Dermis microvascular lymphatic vessel endothelial cell (primary cell): ENCODE measurements around the gene FRRS1. TPM values are rescaled to one million over a fixed set of nuclear protein-coding genes. Genes with fewer than 3 reads are reported as not detected.
"Not testable (repeated sequence)": the region's sequence is repeated elsewhere in the genome, so short reads cannot be mapped to it uniquely, and the experiment has no call there.

Experiments
- DNase-seq, 2 donors: peaks; one replicate each; pipeline versions ENCODE4 v3.0.0 to v3.0.0-alpha.2; 2010; ENCODE audit warnings: low read depth in 2 of 2
- total RNA-seq: library from RNA; depleted of rRNA; stranded (reverse); fragments of >200 nt; gene quantifications from 2 replicates; pipeline ENCODE4 v1.2.1, GENCODE V29; 2014

Gene FRRS1
- total RNA-seq, 1 donor from 2014 or later = 1.4 TPM

DNA sequence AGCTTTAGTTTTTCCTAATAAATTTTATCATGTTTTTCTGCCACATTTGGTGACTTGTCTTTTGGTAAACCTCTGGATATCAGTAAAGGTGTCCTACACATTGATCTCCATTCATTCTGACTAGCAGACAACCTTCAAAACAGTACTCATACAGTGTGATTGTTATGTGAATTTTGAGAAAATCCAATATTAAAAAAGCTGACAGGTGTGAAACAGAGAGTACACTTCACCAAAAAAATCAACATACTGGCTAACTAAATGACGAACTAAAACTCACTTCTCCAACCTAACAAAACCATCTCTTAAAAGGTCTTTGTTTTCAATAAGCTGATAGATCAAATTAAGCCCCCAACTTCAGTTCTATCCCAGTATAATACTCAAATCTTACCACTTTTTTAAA, 1.5 kb downstream of the FRRS1 start:
- DNase-seq = no peak

- DNase-seq = no peak
These were observed 2.0 kb downstream of the FRRS1 start for GRCh38 chr1:99764439-99764838.

DNA sequence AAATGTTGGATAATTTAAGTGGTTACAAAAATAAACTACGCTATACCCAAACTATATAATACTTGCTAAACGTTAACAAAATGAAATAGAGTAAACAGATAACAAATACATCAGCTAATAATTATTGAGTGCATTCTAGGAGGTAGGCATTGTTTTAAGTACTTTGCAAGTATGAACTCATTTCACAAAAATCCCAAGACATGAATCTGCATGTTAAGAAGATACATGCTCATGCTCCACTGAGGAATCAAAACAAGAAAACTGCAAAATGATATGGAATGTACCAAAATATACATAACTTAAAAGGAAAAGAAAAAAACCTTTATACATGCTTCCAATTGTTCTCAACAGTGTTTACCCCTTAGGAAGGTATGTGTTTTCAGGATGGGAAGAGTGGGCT, 2.5 kb downstream of the FRRS1 start:
- DNase-seq = no peak

GRCh38 chr1:99761774-99762173, 4.7 kb downstream of the FRRS1 start:
- no peak for DNase-seq

DNA sequence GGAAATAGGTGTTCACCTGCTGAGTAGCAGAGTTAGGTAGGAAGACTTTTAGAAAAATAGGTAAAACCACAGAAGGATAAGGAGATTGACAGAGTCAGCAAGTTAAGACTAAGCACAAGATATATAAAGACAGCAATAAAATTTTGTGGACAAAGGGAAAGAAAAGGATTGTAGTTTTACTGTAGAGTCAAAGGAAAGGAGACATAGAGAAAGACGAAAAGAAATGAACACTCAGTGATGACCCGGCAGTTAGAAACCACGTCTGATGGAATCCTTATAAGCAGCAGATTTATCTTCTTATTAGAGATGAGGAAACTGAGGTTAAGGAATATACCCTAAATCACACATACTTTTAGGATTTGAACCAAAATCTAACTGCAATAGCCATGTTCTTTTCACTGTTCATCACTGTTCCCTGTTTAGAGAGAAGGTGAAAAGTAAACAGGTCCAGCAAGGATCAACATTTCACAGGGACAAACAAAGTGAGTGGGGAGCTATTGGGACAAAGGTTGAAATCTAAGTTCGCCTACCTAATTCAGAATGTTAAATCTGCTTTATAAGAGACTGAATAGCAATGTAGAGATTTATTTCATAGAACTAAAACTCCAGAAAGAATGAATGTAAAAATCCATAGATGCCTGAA, 6.8 kb downstream of the FRRS1 start:
- no peak for DNase-seq

DNA sequence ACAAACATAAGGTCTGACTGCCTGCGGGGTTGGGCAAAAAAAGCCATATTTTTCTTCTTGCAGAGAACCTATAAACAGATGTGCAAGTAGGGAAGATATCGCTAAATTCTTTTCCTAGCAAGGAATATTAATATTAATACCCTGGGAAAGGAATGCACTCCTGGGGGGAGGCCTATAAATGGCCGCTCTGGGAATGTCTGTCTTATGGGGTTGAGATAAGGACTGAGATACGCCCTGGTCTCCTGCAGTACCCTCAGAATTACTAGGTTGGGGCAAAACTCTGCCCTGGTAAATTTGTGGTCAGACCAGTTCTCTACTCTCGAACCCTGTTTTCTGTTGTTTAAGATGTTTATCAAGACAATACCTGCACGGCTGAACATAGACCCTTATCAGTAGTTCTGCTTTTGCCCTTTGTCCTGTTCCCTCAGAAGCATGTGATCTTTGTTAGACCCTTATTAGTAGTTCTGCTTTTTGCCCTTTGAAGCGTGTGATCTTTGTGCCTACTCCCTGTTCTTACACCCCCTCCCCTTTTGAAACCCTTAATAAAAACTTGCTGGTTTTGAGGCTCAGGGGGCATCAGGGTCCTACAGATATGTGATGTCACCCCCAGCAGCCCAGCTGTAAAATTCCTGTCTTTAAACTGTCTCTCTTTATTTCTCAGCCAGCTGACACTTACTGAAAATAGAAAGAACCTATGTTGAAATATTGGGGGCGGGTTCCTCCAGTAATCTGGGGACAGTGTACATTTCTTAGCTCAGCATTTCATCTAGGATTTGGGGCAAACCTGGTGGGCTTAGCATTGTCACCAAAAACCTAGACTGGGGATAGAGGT, 7.5 kb downstream of the FRRS1 start:
- DNase-seq = not testable (repeated sequence)

GRCh38 chr1:99758073-99758511, 8.3 kb downstream of the FRRS1 start:
- no peak for DNase-seq

- no peak for DNase-seq
These were observed 9.8 kb downstream of the FRRS1 start for GRCh38 chr1:99756598-99756997.

DNA sequence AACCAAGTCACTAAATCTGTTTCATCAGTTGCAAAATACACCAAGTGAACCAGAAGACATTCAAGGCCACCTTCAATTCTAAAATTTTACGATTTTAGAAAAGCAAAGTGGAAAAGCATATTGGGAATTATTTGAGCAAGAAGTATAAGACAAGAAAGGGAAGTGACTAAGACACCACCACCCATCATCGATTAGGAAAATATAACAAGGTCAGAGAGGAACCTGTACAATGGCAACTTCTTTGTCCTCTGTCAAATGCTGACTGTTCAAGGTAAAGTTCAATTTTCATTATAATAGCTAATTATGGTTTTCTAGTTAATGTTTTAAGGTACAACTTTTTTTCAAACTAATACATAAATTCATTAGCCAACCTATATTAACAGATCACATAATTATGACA, 10.8 kb downstream of the FRRS1 start:
- DNase-seq = no peak

DNA sequence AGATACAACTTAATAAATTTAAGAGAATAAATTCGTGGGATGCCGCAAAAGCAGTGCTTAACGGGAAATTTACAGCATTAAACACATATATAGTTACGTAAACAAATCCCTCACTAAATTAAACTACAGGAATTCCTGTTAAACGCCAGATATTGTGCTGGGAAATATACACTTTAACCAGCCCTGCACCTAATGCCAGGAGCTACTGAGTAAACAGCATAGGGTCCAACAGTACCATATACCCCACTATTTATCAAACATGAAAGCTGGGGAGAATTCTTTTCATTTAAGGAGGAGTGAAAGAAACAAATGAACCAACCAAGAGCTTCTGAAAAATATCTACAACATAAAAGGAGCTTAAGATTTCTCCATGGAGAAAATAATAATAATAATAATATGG, 11.7 kb downstream of the FRRS1 start:
- DNase-seq = no peak

DNA sequence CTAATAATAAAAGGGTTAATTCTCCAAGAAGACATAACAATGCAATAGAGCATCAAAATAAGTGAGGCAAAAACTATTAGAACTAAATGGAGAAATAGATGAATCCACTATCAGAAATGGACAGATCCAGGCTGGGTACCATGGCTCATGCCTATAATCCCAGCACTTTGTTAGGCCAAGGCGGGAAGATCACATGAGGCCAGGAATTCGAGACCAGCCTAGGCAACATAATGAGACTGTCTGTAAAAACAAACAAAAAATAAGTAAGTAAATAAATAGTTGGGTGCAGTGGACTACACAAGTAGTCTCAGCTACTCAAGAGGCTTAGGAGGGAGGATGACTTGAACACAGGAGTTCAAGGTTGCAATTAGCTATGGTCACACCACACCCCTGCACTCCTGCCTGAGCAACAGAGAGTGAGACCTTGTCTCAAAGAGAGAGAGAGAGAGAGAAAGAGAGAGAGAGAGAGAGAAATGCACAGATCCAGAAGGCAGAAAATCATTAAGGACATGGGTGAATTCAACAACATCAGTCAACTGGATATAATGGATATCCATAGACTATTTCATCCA, 12.3 kb downstream of the FRRS1 start:
- DNase-seq = no peak

DNA sequence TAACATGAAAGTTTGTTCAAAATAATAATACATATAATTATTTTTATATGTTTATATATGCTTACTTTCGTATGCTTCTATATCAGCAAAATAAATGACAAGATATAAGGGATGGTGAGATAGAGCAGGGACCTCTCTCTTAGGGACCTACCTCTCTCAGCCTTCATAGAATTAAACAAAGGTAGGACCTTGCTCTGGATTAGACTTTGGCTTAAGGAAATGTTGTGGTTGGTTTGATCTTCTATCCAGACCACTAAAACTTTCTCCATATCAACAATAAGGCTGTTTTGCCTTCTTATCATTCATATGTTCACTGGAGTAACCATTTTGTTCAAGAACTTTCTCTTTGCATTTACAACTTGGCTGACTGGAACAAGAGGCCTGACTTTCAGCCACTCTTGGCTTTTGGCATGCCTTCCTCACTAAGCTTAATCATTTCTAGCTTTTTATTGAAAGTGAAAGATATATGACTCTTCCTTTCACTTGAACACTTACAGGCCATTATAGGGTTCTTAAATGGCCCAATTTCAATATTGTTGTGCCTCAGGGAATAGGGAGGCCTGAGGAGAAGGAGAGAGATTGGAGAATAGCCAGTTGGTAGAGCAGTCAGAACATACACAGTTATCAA, 14.4 kb downstream of the FRRS1 start:
- no peak for DNase-seq

GRCh38 chr1:99749504-99750347, 16.7 kb downstream of the FRRS1 start:
- DNase-seq = no peak

- DNase-seq = no peak
These were observed 18.0 kb downstream of the FRRS1 start for GRCh38 chr1:99748419-99748818.

- DNase-seq = no peak
These were observed 20.8 kb downstream of the FRRS1 start for GRCh38 chr1:99745684-99746083.

DNA sequence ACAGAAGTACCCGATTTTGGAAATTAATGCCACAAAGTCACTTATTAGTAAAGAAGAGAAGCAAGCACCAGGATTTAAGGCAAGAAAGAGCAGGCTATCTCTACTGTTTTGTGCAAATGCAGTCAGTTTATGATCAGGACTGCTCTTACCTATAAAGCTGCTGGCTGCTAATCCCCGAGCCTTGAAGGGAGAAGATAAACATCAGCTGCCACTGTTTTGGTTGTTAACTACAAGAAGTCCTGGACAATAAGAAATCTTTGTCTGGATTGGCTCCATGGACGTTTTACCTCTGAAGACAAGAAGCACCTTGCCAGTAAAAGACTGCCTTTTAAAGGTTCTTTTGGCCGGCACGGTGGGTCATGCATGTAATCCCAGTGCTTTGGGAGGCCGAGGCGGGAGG, 21.4 kb downstream of the FRRS1 start:
- no peak for DNase-seq

DNA sequence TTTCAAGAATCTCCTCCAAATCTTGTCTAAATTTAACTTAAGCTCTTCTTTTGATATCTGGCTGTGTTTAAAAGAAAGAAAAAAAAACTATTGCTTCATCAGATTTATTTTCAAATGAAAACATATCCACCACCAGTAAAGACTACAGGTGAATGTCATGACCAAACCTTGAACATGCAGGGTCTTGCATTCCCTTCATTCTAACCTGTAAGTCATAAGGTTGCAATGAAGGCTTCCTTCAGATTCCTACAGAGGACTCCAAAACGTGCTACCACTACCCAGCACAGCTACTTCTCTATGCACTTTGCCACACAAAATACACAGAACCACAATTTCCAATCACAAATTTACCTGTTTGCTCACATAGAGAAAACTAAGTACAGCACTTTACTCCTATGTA, 26.3 kb downstream of the FRRS1 start:
- no peak for DNase-seq

DNA sequence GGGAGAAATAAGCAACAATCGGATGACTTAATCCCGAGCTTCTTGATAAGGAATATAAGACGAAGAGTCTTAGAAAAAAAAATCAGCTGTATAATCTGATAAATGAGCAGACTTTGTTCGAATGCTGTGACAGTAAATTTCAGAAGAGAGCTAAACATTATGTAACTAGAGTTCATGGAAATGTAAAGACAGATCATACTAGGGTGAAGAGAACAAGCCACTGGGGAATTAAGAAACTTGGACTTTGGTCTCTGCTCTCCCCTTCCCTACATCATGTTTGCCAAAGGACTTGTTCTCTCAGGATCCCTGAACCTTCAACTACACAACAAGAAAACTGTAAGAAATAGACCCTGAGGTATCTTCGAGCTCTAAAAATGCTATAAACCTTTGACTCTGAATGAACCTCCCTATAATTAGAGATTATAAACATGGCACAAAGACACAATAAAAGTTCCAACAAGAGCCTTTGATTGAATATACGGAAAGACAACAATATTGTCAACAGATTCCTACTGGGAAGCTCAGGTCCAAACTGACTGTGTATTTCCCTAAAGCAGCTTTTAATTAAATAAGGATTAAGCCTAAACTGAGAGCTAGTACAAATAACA, 27.5 kb downstream of the FRRS1 start:
- DNase-seq = no peak

DNA sequence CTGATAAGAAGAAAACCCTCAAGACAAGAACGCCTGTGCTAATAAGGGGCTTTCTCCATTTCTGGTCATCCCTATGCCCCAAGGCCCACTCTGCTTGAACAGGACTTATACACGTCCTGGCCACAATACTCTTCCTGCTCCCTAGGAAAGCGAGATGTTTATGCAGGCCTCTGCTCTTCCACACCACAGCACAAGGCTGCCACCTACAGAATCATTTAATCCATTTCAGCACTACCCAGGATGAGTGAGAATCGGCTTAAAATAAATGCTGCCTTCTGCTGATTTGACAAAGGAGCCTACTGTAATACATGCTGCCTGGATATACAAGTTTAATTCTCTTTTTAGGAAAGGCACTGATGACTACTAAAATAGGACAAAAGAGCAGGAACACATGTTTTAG, 29.4 kb downstream of the FRRS1 start:
- DNase-seq = peak; percentile 57 to 88

DNA sequence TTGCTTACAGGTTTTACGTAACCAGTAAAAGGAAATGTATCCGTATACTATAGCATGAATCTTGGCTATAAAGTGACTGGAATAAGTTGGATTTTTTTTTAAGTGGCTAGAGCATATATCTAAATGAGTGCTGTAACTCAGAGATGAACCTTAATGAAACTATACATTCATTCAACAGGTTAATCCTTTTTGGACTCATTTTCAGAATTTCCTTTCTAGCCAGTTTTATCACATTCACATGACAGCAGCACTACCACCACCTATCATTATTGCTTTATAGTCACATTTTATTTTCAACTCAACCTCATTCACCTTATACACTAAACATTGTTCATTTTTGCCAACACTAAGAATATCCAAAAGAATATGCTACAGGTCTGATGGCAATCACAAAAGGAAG, 30.6 kb downstream of the FRRS1 start:
- no peak for DNase-seq

DNA sequence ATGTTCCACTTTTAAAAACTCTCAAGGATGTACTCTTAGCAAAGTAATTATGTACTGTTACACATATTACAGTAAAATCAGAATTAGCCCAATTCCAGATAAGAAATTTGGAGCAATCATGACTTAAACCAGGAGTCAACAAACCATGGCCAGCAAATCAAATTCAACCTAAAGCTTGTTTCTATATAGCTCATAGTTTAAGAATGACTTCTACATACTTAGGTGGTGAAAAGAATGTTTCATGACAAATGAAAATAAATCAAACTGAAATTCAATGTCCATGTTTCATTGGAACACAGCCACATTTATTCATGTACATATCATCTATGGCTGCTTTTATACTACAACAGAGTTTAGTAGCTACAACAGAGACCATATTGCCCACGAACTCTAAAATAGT, 35.1 kb downstream of the FRRS1 start:
- DNase-seq = no peak
